Mesenteric fat pad (tissue), 1 donor: ENCODE measurements around the gene SDF4. TPM values are rescaled to one million over a fixed set of nuclear protein-coding genes. Genes with fewer than 3 reads are reported as not detected.

Experiments used
- DNase-seq: peaks from one replicate; pipeline ENCODE4 v3.0.0-alpha.2; 2020; ENCODE audit warnings: low spot score
- microRNA-seq: library from miRNA; unstranded; fragments of <30 nt; microRNA quantifications from one replicate; pipeline ENCODE4 v1.2.0, GENCODE V29; 2020; ENCODE audit warnings: borderline number of aligned reads
- total RNA-seq: library from RNA; stranded (reverse); fragmentation: NEBNext Ultra II Directional; extraction: Animal tissue kit (Norgen Biotek cat#: 25700); gene quantifications from one replicate; pipeline ENCODE4 v1.2.1, GENCODE V29; 2021
- donor health status: DM: yes; HTN: yes; CAD: no.

The SDF4 gene
- total RNA-seq, 1 donor from 2014 or later, result 144 TPM

GRCh38 chr1:1168451-1169411, 63.1 kb downstream of the SDF4 start:
- DNase-seq, result no peak

GRCh38 chr1:1167841-1168450, 63.9 kb downstream of the SDF4 start:
- DNase-seq, result no peak

GRCh38 chr1:1167398-1167821, 64.4 kb downstream of the SDF4 start:
- DNase-seq, result no peak

Small RNAs within 50 kb of the gene (microRNA-seq; reads per million reads assigned to microRNA genes)
- 29.8 reads per million, percentile 28 among the genes with 10 or more reads in this experiment for gene MIR200A
- gene MIR200B, result 217 reads per million, percentile 59 among the genes with 10 or more reads in this experiment
- gene MIR429, result 44.3 reads per million, percentile 36 among the genes with 10 or more reads in this experiment

Other genes with a start within 250 kb of the SDF4 start
- gene PERM1, start 249.9 kb downstream of the SDF4 start, total RNA-seq, result not detected
- gene HES4, start 231.9 kb downstream of the SDF4 start, total RNA-seq, result 25.5 TPM
- 47.0 TPM for gene ISG15, start 218.5 kb downstream of the SDF4 start, total RNA-seq
- 17.6 TPM for gene AGRN, start 211.9 kb downstream of the SDF4 start, total RNA-seq
- not detected for gene RNF223, start 157.7 kb downstream of the SDF4 start, total RNA-seq
- 9.0 TPM for gene C1orf159, start 115.9 kb downstream of the SDF4 start, total RNA-seq
- gene TTLL10, start 58.1 kb downstream of the SDF4 start, total RNA-seq, result 1.4 TPM
- gene TNFRSF18, start 25.4 kb downstream of the SDF4 start, total RNA-seq, result 0.80 TPM
- 10.7 TPM for gene TNFRSF4, start 17.8 kb downstream of the SDF4 start, total RNA-seq
- gene B3GALT6, start 236 bp upstream of the SDF4 start, total RNA-seq, result 14.1 TPM
- gene C1QTNF12, start 14.7 kb upstream of the SDF4 start, total RNA-seq, result 2.9 TPM
- gene UBE2J2, start 41.9 kb upstream of the SDF4 start, total RNA-seq, result 56.5 TPM
- 2.1 TPM for gene SCNN1D, start 48.4 kb upstream of the SDF4 start, total RNA-seq
- 36.6 TPM for gene ACAP3, start 75.9 kb upstream of the SDF4 start, total RNA-seq
- 11.6 TPM for gene PUSL1, start 76.6 kb upstream of the SDF4 start, total RNA-seq
- 74.7 TPM for gene INTS11, start 92.7 kb upstream of the SDF4 start, total RNA-seq
- 19.7 TPM for gene CPTP, start 92.8 kb upstream of the SDF4 start, total RNA-seq
- gene TAS1R3, start 99.3 kb upstream of the SDF4 start, total RNA-seq, result 0.19 TPM
- 52.1 TPM for gene DVL1, start 117.4 kb upstream of the SDF4 start, total RNA-seq
- 109 TPM for gene MXRA8, start 126.6 kb upstream of the SDF4 start, total RNA-seq
- gene AURKAIP1, start 143.2 kb upstream of the SDF4 start, total RNA-seq, result 120 TPM
- 162 TPM for gene CCNL2, start 167.3 kb upstream of the SDF4 start, total RNA-seq
- gene MRPL20, start 175.3 kb upstream of the SDF4 start, total RNA-seq, result 122 TPM
- gene ANKRD65, start 189.3 kb upstream of the SDF4 start, total RNA-seq, result 4.1 TPM
- 41.1 TPM for gene VWA1, start 203.7 kb upstream of the SDF4 start, total RNA-seq
- gene ATAD3C, start 217.7 kb upstream of the SDF4 start, total RNA-seq, result 0.51 TPM
- 12.6 TPM for gene ATAD3B, start 239.8 kb upstream of the SDF4 start, total RNA-seq